Measurements from ENCODE around the gene EHMT1. TPM values are rescaled to one million over a fixed set of nuclear protein-coding genes. Genes with fewer than 3 reads are reported as not detected.

EHMT1 gene
- total RNA-seq, 4 donors from 2014 or later, result 38.6 to 77.8 (median 54.3) TPM

GRCh38 chr9:137580209-137580953 is 38.4 kb upstream of the EHMT1 start:
- H3K4me1 ChIP-seq, result peaks cover 28 to 41% of the 10 kb centered on the region in 2 donors
- no peak for TF ChIP-seq POLR2A (IDR thresholded peaks at IDR 0.05)
- TF ChIP-seq CTCF (IDR thresholded peaks at IDR 0.05 in 4 of 5, conservative IDR thresholded peaks at IDR 0.05 in 1 of 5), result no peak
- no peaks in the 10 kb centered on the region for H3K27me3 ChIP-seq
- H3K27ac ChIP-seq, result no peak overlapping the region
- H3K4me3 ChIP-seq, result no peak overlapping the region
- H3K9me3 ChIP-seq, result no peaks in the 10 kb centered on the region
- peaks cover 0 to 25% of the 10 kb centered on the region in 2 donors for H3K36me3 ChIP-seq
- intact Hi-C loops (cut with DNase I; ENCODE audit: low total_unique reads) (no loop called here), in situ Hi-C loops (cut with MboI; ENCODE audit: low sequenced_read_pairs in 4 of 4) (no loop called here)
- DNase-seq (no peak), ATAC-seq (no peak)

- Histone ChIP-seq H3K27ac (no peak overlapping the region), H3K4me3 (no peak overlapping the region), H3K36me3 (peaks cover 0 to 25% of the 10 kb centered on the region in 2 donors), H3K4me1 (peaks cover 22 to 35% of the 10 kb centered on the region in 2 donors), H3K27me3 (no peaks in the 10 kb centered on the region), H3K9me3 (no peaks in the 10 kb centered on the region)
- in situ Hi-C loops (cut with MboI; ENCODE audit: low sequenced_read_pairs in 4 of 4) (no loop called here), intact Hi-C loops (cut with DNase I; ENCODE audit: low total_unique reads) (no loop called here)
- ATAC-seq (no peak), DNase-seq (no peak)
- TF ChIP-seq POLR2A (IDR thresholded peaks at IDR 0.05) (no peak), CTCF (IDR thresholded peaks at IDR 0.05 in 4 of 5, conservative IDR thresholded peaks at IDR 0.05 in 1 of 5) (no peak)
Observed at GRCh38 chr9:137580954-137581322, 37.9 kb upstream of the EHMT1 start.

- H3K27ac ChIP-seq, result peak overlapping the region in 1 of 4 donors; percentile 47
- TF ChIP-seq POLR2A (IDR thresholded peaks at IDR 0.05), result no peak
- no peak for DNase-seq
- no peak overlapping the region for H3K4me3 ChIP-seq
- H3K4me1 ChIP-seq, result peaks cover 17 to 28% of the 10 kb centered on the region in 2 donors
- no peak for ATAC-seq
- no peaks in the 10 kb centered on the region for H3K27me3 ChIP-seq
- H3K36me3 ChIP-seq, result peaks cover 0 to 27% of the 10 kb centered on the region in 2 donors
- intact Hi-C loops (cut with DNase I; ENCODE audit: low total_unique reads), result no loop called here
- in situ Hi-C loops (cut with MboI; ENCODE audit: low sequenced_read_pairs in 4 of 4), result no loop called here
- H3K9me3 ChIP-seq, result no peaks in the 10 kb centered on the region
Observed at GRCh38 chr9:137581361-137582285, 37.2 kb upstream of the EHMT1 start.

- peak in 1 of 2 donors; percentile 11 for ATAC-seq
- in situ Hi-C loops (cut with MboI; ENCODE audit: low sequenced_read_pairs in 4 of 4), result no loop called here
- peaks cover 0 to 35% of the 10 kb centered on the region in 2 donors for H3K36me3 ChIP-seq
- TF ChIP-seq CTCF (IDR thresholded peaks at IDR 0.05 in 4 of 5, conservative IDR thresholded peaks at IDR 0.05 in 1 of 5), result peak; percentile 28 to 56 (median 44)
- TF ChIP-seq POLR2A (IDR thresholded peaks at IDR 0.05), result no peak
- H3K4me1 ChIP-seq, result peaks cover 10 to 21% of the 10 kb centered on the region in 2 donors
- peak in 1 of 2 donors; percentile 61 for DNase-seq
- peak overlapping the region in 3 of 4 donors; percentile 13 to 47 (median 21) for H3K27ac ChIP-seq
- H3K4me3 ChIP-seq, result no peak overlapping the region
- H3K9me3 ChIP-seq, result no peaks in the 10 kb centered on the region
- intact Hi-C loops (cut with DNase I; ENCODE audit: low total_unique reads), result no loop called here
- H3K27me3 ChIP-seq, result no peaks in the 10 kb centered on the region
Observed at GRCh38 chr9:137582286-137582860, 36.4 kb upstream of the EHMT1 start.
